Measurements from ENCODE around the gene MTFR2. TPM values are rescaled to one million over a fixed set of nuclear protein-coding genes. Genes with fewer than 3 reads are reported as not detected.
"Not testable (repeated sequence)": the region's sequence is repeated elsewhere in the genome, so short reads cannot be mapped to it uniquely, and the experiment has no call there.

The MTFR2 gene
- total RNA-seq, 1 donor from 2014 or later: 1.4 TPM

GRCh38 chr6:136226674-136227377 lies 23.3 kb downstream of the MTFR2 start:
- peaks cover 20% of the 10 kb centered on the region for H3K4me1 Mint-ChIP-seq (ENCODE audit: unreplicated experiment)
- TF ChIP-seq CTCF (IDR thresholded peaks at IDR 0.05; ENCODE audit: unreplicated experiment): no peak
- H3K36me3 Mint-ChIP-seq (ENCODE audit: low read depth, unreplicated experiment): no peaks in the 10 kb centered on the region
- H3K27ac Mint-ChIP-seq (ENCODE audit: unreplicated experiment): peak overlapping the region; percentile 65
- no peaks in the 10 kb centered on the region for H3K9me3 Mint-ChIP-seq (ENCODE audit: unreplicated experiment)
- peaks cover 2% of the 10 kb centered on the region for H3K27me3 Mint-ChIP-seq (ENCODE audit: unreplicated experiment)
- no peak for DNase-seq (ENCODE audit: low spot score)
- H3K4me3 Mint-ChIP-seq (ENCODE audit: unreplicated experiment): no peak overlapping the region

GRCh38 chr6:136226027-136226673 lies 24.0 kb downstream of the MTFR2 start:
- no peaks in the 10 kb centered on the region for H3K9me3 Mint-ChIP-seq (ENCODE audit: unreplicated experiment)
- peaks cover 20% of the 10 kb centered on the region for H3K4me1 Mint-ChIP-seq (ENCODE audit: unreplicated experiment)
- H3K27ac Mint-ChIP-seq (ENCODE audit: unreplicated experiment): no peak overlapping the region
- peak; percentile 57 for DNase-seq (ENCODE audit: low spot score)
- peak; percentile 99 for TF ChIP-seq CTCF (IDR thresholded peaks at IDR 0.05; ENCODE audit: unreplicated experiment)
- peaks cover 2% of the 10 kb centered on the region for H3K27me3 Mint-ChIP-seq (ENCODE audit: unreplicated experiment)
- no peak overlapping the region for H3K4me3 Mint-ChIP-seq (ENCODE audit: unreplicated experiment)
- no peaks in the 10 kb centered on the region for H3K36me3 Mint-ChIP-seq (ENCODE audit: low read depth, unreplicated experiment)

DNA sequence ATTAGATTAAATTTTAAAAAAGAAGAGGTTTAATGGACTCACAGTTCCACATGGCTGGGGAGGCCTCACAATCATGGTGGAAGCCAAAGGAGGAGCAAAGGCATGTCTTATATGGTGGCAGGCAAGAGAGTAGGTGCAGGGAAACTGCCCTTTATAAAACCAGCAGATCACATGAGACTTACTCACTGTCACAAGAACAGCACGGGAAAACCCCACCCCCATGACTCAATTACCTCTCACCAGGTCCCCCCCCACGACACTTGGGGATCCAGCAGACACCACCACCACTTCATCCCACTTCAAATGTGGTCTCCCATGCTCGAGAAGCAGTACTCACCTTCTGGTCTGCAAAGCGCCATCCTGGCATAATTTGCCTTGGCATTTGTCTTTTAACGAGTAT lies 24.6 kb downstream of the MTFR2 start:
- TF ChIP-seq CTCF (IDR thresholded peaks at IDR 0.05; ENCODE audit: unreplicated experiment): no peak
- DNase-seq (ENCODE audit: low spot score): no peak
- Mint-ChIP-seq H3K27me3 (ENCODE audit: unreplicated experiment) (peaks cover 2% of the 10 kb centered on the region), H3K4me1 (ENCODE audit: unreplicated experiment) (peaks cover 20% of the 10 kb centered on the region), H3K36me3 (ENCODE audit: low read depth, unreplicated experiment) (no peaks in the 10 kb centered on the region), H3K9me3 (ENCODE audit: unreplicated experiment) (no peaks in the 10 kb centered on the region), H3K4me3 (ENCODE audit: unreplicated experiment) (no peak overlapping the region), H3K27ac (ENCODE audit: unreplicated experiment) (no peak overlapping the region)

- H3K27me3 Mint-ChIP-seq (ENCODE audit: unreplicated experiment); H3K36me3 Mint-ChIP-seq (ENCODE audit: low read depth, unreplicated experiment); H3K9me3 Mint-ChIP-seq (ENCODE audit: unreplicated experiment); H3K4me3 Mint-ChIP-seq (ENCODE audit: unreplicated experiment); H3K27ac Mint-ChIP-seq (ENCODE audit: unreplicated experiment); DNase-seq (ENCODE audit: low spot score): not testable (repeated sequence)
- H3K4me1 Mint-ChIP-seq (ENCODE audit: unreplicated experiment): peaks cover 20% of the 10 kb centered on the region
These were observed 25.1 kb downstream of the MTFR2 start for GRCh38 chr6:136224974-136225373.

GRCh38 chr6:136216503-136217401 lies 33.4 kb downstream of the MTFR2 start:
- no peak for DNase-seq (ENCODE audit: low spot score)
- Mint-ChIP-seq H3K4me3 (ENCODE audit: unreplicated experiment) (no peak overlapping the region), H3K27me3 (ENCODE audit: unreplicated experiment) (peaks cover 3% of the 10 kb centered on the region), H3K27ac (ENCODE audit: unreplicated experiment) (no peak overlapping the region), H3K36me3 (ENCODE audit: low read depth, unreplicated experiment) (no peaks in the 10 kb centered on the region), H3K4me1 (ENCODE audit: unreplicated experiment) (no peaks in the 10 kb centered on the region), H3K9me3 (ENCODE audit: unreplicated experiment) (no peaks in the 10 kb centered on the region)
- no peak for TF ChIP-seq CTCF (IDR thresholded peaks at IDR 0.05; ENCODE audit: unreplicated experiment)
